Measurements from ENCODE around the gene CHD9NB.

The CHD9NB gene

GRCh38 chr16:53094013-53094630, 41.4 kb upstream of the CHD9NB start:
- no peak overlapping the region for H3K4me3 ChIP-seq (ENCODE audit: low read length)
- no peak for TF ChIP-seq CTCF (conservative IDR thresholded peaks at IDR 0.05; ENCODE audit: low read depth, low read length)
- DNase-seq (ENCODE audit: low read depth) = no peak

- no peak overlapping the region for H3K4me3 ChIP-seq (ENCODE audit: low read length)
- TF ChIP-seq CTCF (conservative IDR thresholded peaks at IDR 0.05; ENCODE audit: low read depth, low read length) = no peak
- no peak for DNase-seq (ENCODE audit: low read depth)
These were observed 40.6 kb upstream of the CHD9NB start for GRCh38 chr16:53093162-53093744.

- DNase-seq (ENCODE audit: low read depth) = no peak
- no peak overlapping the region for H3K4me3 ChIP-seq (ENCODE audit: low read length)
- TF ChIP-seq CTCF (conservative IDR thresholded peaks at IDR 0.05; ENCODE audit: low read depth, low read length) = no peak
These were observed 39.6 kb upstream of the CHD9NB start for GRCh38 chr16:53092284-53092683.

- DNase-seq (ENCODE audit: low read depth) = no peak
- H3K4me3 ChIP-seq (ENCODE audit: low read length) = no peak overlapping the region
These were observed 38.9 kb upstream of the CHD9NB start for GRCh38 chr16:53091466-53092211.

GRCh38 chr16:53090591-53091411, 38.1 kb upstream of the CHD9NB start:
- no peak overlapping the region for H3K4me3 ChIP-seq (ENCODE audit: low read length)
- no peak for TF ChIP-seq CTCF (conservative IDR thresholded peaks at IDR 0.05; ENCODE audit: low read depth, low read length)
- DNase-seq (ENCODE audit: low read depth) = no peak

More at GRCh38 chr16:53091466-53092211, 38.9 kb upstream of the CHD9NB start:
- TF ChIP-seq CTCF (conservative IDR thresholded peaks at IDR 0.05; ENCODE audit: low read depth, low read length) = no peak

- no peak overlapping the region for H3K4me3 ChIP-seq (ENCODE audit: low read length)
- no peak for DNase-seq (ENCODE audit: low read depth)
These were observed 37.5 kb upstream of the CHD9NB start for GRCh38 chr16:53090286-53090590.

More at GRCh38 chr16:53090286-53090590, 37.5 kb upstream of the CHD9NB start:
- TF ChIP-seq CTCF (conservative IDR thresholded peaks at IDR 0.05; ENCODE audit: low read depth, low read length) = no peak
